Mesenchymal stem cell (in vitro differentiated cells and primary cell): Measurements from ENCODE around the gene SLC9A9.

Experiments used
- DNase-seq: peaks from one replicate; pipeline ENCODE4 v3.0.0-alpha.2; 2013
- H2AFZ ChIP-seq: one replicate; pipeline ENCODE4 v1.6.1; 2013; ENCODE audit warnings: low read depth, mild to moderate bottlenecking, control low read depth, inconsistent platforms, low read length, moderate library complexity
- H2AK5ac ChIP-seq: 2 replicates; pipeline ENCODE4 v1.6.1; 2013; ENCODE audit warnings: low read length, moderate library complexity, mild to moderate bottlenecking, inconsistent platforms; ENCODE audit not compliant: severe bottlenecking
- H2BK120ac ChIP-seq: one replicate; pipeline ENCODE4 v1.6.1; 2013; ENCODE audit warnings: low read depth, mild to moderate bottlenecking, inconsistent platforms, low read length, moderate library complexity
- H2BK12ac ChIP-seq, 2 experiments: one replicate each; pipeline ENCODE4 v1.6.1; 2013; ENCODE audit warnings: inconsistent platforms in 2 of 2, low read length in 2 of 2, mild to moderate bottlenecking in 2 of 2, moderate library complexity in 2 of 2, control low read depth in 1 of 2
- H2BK15ac ChIP-seq: one replicate; pipeline ENCODE4 v1.6.1; 2013; ENCODE audit warnings: mild to moderate bottlenecking, low read depth, inconsistent platforms; ENCODE audit not compliant: poor library complexity, severe bottlenecking
- H2BK5ac ChIP-seq: 2 replicates; pipeline ENCODE4 v1.6.1; 2013; ENCODE audit warnings: low read depth, mild to moderate bottlenecking, low read length, control low read depth, inconsistent platforms; ENCODE audit not compliant: poor library complexity, severe bottlenecking
- H3K14ac ChIP-seq, 2 experiments: one replicate each; pipeline ENCODE4 v1.6.1; 2013; ENCODE audit warnings: inconsistent platforms in 2 of 2, low read length in 2 of 2, control low read depth in 1 of 2, mild to moderate bottlenecking in 1 of 2, moderate library complexity in 1 of 2
- H3K18ac ChIP-seq, 2 experiments: one replicate each; pipeline ENCODE4 v1.6.1; 2013; ENCODE audit warnings: inconsistent platforms in 2 of 2, low read length in 2 of 2, control low read depth in 1 of 2, low read depth in 1 of 2, mild to moderate bottlenecking in 1 of 2
- H3K23ac ChIP-seq, 2 experiments: one replicate each; pipeline ENCODE4 v1.6.1; 2013; ENCODE audit warnings: inconsistent platforms in 2 of 2, low read length in 2 of 2, mild to moderate bottlenecking in 2 of 2, moderate library complexity in 2 of 2, control low read depth in 1 of 2
- H3K27ac ChIP-seq: 2 replicates; pipeline ENCODE4 v1.5.1; 2013; ENCODE audit warnings: mild to moderate bottlenecking, moderate library complexity, low read length, control low read depth, inconsistent platforms; ENCODE audit not compliant: poor library complexity, severe bottlenecking
- H3K27me3 ChIP-seq, 2 experiments: 2 replicates each; pipeline versions ENCODE4 v1.6.1 to v1.7.0; 2013; ENCODE audit warnings: low read length in 2 of 2, mild to moderate bottlenecking in 2 of 2, moderate library complexity in 2 of 2, control low read depth in 1 of 2, inconsistent platforms in 1 of 2; ENCODE audit not compliant: control insufficient read depth in 1 of 2, insufficient read depth in 1 of 2
- H3K36me3 ChIP-seq, 2 experiments: 2 replicates each; pipeline versions ENCODE4 v1.6.1 to v1.7.0; 2013; ENCODE audit warnings: low read length in 2 of 2, control low read depth in 1 of 2, inconsistent platforms in 1 of 2, low read depth in 1 of 2, mild to moderate bottlenecking in 1 of 2; ENCODE audit not compliant: insufficient read depth in 2 of 2, control insufficient read depth in 1 of 2
- H3K4ac ChIP-seq, 2 experiments: one replicate each; pipeline ENCODE4 v1.6.1; 2013; ENCODE audit warnings: inconsistent platforms in 2 of 2, low read length in 2 of 2, mild to moderate bottlenecking in 2 of 2, moderate library complexity in 2 of 2, control low read depth in 1 of 2, low read depth in 1 of 2
- H3K4me1 ChIP-seq: 2 replicates; pipeline ENCODE4 v1.6.1; 2013; ENCODE audit warnings: low read depth, low read length, control low read depth; ENCODE audit not compliant: control insufficient read depth, insufficient read depth
- H3K4me2 ChIP-seq: 2 replicates; pipeline ENCODE4 v1.6.1; 2013; ENCODE audit warnings: low read length, mild to moderate bottlenecking, inconsistent platforms; ENCODE audit not compliant: poor library complexity, severe bottlenecking
- H3K4me3 ChIP-seq, 2 experiments: 2 replicates each; pipeline versions ENCODE4 v1.5.1 to v1.7.0; 2013; ENCODE audit warnings: low read length in 2 of 2, mild to moderate bottlenecking in 2 of 2, control low read depth in 1 of 2, low read depth in 1 of 2; ENCODE audit not compliant: insufficient read depth in 1 of 2
- H3K79me1 ChIP-seq: replicated peaks from 2 replicates; pipeline ENCODE4 v1.6.1; 2013; ENCODE audit warnings: mild to moderate bottlenecking, control low read depth, low read length, inconsistent platforms; ENCODE audit not compliant: poor library complexity, severe bottlenecking
- H3K9ac ChIP-seq: 2 replicates; pipeline ENCODE4 v1.7.0; 2013; ENCODE audit warnings: mild to moderate bottlenecking, low read length, moderate library complexity
- H3K9me3 ChIP-seq: 2 replicates; pipeline ENCODE4 v1.7.0; 2013; ENCODE audit warnings: mild to moderate bottlenecking, low read length; ENCODE audit not compliant: control insufficient read depth
- H4K8ac ChIP-seq: one replicate; pipeline ENCODE4 v1.6.1; 2013; ENCODE audit warnings: inconsistent platforms, mild to moderate bottlenecking, low read length, moderate library complexity
- H4K91ac ChIP-seq: one replicate; pipeline ENCODE4 v1.6.1; 2013; ENCODE audit warnings: mild to moderate bottlenecking, low read length, inconsistent platforms
- WGBS: methylation state at CpG from one replicate; pipeline ENCODE4 v1.1.7; 2013; ENCODE audit warnings: mixed read lengths; 5-methylcytosine and 5-hydroxymethylcytosine counted together

Gene SLC9A9

DNA sequence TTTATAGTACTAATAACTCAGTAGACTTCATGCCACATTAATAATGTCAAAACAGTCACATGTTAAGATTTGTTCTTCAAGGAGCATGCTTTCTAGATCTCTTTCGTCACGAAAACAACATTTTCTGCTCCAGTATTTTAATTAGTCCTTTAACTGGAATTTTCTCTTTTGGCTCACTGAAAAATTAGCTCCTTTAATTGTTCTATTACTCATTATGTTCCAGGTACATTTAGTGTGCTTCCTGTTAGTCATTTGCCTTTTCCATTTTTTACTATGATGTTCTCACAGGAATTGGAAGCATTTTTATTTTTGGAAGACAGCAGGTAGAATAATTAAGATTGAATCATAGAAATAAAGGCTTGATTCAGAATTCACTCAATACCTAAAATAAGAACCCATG is 111.2 kb downstream of the SLC9A9 start:
- H3K18ac ChIP-seq, result no peak overlapping the region

DNA sequence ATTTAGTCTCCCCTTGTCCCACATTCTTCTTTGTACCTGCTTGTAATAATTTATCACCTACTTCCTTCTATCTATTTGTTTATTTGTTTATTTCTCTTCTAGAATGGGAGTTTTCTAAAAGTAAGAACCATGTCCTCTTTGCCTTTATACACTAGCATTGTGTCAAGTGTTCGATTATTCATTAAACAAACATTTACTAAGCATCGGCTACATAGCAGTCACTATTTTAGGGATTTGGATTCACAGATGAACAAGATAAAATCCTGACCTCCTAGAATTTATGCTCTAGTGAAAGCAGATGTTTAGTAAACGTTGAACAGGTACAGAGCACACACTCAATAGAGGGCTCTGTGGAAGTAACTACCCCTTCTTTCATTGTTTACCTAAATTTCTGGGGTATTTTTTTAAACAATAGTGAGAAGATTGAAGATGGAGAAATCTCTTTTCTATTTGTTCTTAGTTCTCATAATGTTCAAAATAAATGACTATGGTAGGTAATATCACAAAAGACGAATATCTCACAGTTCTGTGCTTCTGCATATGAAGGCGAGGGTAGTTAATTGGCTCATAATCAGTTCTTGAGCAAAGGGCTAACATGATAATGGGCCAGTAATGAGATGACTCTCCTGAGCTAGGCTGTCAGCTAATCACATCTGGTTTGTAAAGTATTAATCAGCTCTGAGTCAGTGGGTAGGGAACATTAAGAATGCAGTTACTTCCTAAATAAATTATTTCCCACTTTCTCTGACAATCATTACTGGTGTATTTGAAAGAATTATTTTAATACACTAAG is 111.9 kb downstream of the SLC9A9 start:
- Histone ChIP-seq H3K4me1 (no peaks in the 10 kb centered on the region), H3K79me1 (no peaks in the 10 kb centered on the region), H3K23ac (no peak overlapping the region), H2AK5ac (no peak overlapping the region), H3K9ac (no peak overlapping the region), H3K27ac (no peak overlapping the region), H2BK15ac (no peak overlapping the region), H3K14ac (no peak overlapping the region), H2BK5ac (no peak overlapping the region), H3K18ac (no peak overlapping the region), H4K8ac (no peak overlapping the region), H3K27me3 (no peaks in the 10 kb centered on the region), H3K9me3 (no peaks in the 10 kb centered on the region), H2BK120ac (no peak overlapping the region), H2AFZ (no peak overlapping the region), H4K91ac (no peak overlapping the region), H3K4me3 (no peak overlapping the region), H2BK12ac (no peak overlapping the region), H3K4ac (no peak overlapping the region), H3K36me3 (no peaks in the 10 kb centered on the region), H3K4me2 (no peak overlapping the region)
- 77% methylated on average over 2 of the region's 5 CpGs for WGBS
- no peak for DNase-seq

More for the DNA sequence above, 111.2 kb downstream of the SLC9A9 start:
- Histone ChIP-seq H2AFZ (no peak overlapping the region), H4K91ac (no peak overlapping the region), H2BK120ac (no peak overlapping the region), H3K27ac (no peak overlapping the region), H2BK15ac (no peak overlapping the region), H2BK5ac (no peak overlapping the region), H3K4ac (no peak overlapping the region), H3K14ac (no peak overlapping the region), H3K4me2 (no peak overlapping the region), H3K9me3 (no peaks in the 10 kb centered on the region), H3K4me3 (no peak overlapping the region), H4K8ac (no peak overlapping the region), H3K36me3 (no peaks in the 10 kb centered on the region), H2AK5ac (no peak overlapping the region), H3K79me1 (no peaks in the 10 kb centered on the region), H2BK12ac (no peak overlapping the region), H3K9ac (no peak overlapping the region), H3K27me3 (no peaks in the 10 kb centered on the region), H3K4me1 (no peaks in the 10 kb centered on the region), H3K23ac (no peak overlapping the region)
- no peak for DNase-seq
- WGBS, result 100% methylated on average over 1 of the region's 2 CpGs

DNA sequence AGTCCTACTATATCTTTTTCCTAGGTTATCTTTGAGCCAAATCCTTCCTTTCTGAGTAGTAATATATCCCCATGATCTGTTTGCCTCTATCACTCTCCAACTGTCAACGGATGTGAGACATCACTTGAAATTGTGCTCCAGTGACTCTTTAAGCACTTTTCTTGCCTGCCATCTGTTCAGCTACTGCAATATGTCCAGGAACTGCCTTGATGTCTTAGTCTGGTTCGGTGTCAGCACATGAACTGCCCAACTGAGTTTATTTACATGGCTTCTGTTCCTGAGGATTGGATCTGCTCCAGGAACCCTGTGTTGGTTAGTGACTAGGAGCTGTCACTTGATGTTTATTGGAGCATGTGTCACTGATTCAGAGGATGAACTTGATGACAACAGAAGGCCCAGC is 116.5 kb downstream of the SLC9A9 start:
- Histone ChIP-seq H3K23ac (no peak overlapping the region), H3K79me1 (no peaks in the 10 kb centered on the region), H3K9me3 (no peaks in the 10 kb centered on the region), H3K18ac (no peak overlapping the region), H3K9ac (no peak overlapping the region), H3K36me3 (no peaks in the 10 kb centered on the region), H4K91ac (no peak overlapping the region), H2BK120ac (no peak overlapping the region), H3K14ac (no peak overlapping the region), H3K4me2 (no peak overlapping the region), H3K27me3 (no peaks in the 10 kb centered on the region), H3K4ac (no peak overlapping the region), H3K4me1 (no peaks in the 10 kb centered on the region), H2BK15ac (no peak overlapping the region), H3K27ac (no peak overlapping the region), H2BK5ac (no peak overlapping the region), H2AK5ac (no peak overlapping the region), H2AFZ (no peak overlapping the region), H2BK12ac (no peak overlapping the region), H3K4me3 (no peak overlapping the region), H4K8ac (no peak overlapping the region)
- 82% methylated on average over 2 of the region's 2 CpGs for WGBS
- DNase-seq, result no peak

DNA sequence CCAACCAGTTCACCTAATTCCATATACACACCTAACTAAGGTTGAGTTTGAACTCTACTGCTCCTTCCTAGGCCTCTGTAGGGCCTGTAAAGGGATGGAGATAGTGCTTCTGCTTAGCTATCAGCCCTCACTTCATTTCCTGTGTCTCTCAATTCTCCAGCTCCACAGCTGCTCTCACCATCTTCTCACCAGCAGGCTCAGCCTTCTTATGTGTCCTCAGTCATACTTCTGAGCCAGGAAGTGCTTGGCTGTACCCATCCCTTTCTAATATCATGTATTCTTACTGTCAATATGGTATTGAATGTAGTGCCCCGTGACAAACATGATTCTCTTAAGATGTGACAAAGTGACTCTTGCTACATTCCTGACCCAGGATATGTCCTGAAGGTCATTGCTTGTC is 116.9 kb downstream of the SLC9A9 start:
- H3K79me1 ChIP-seq, result no peaks in the 10 kb centered on the region
- no peak overlapping the region for H3K4ac ChIP-seq
- WGBS, result 91% methylated on average over 1 of the region's 1 CpG
- no peak overlapping the region for H2AFZ ChIP-seq
- H3K4me3 ChIP-seq, result no peak overlapping the region
- H3K9me3 ChIP-seq, result no peaks in the 10 kb centered on the region
- H4K8ac ChIP-seq, result no peak overlapping the region
- no peak overlapping the region for H2BK15ac ChIP-seq
- DNase-seq, result no peak
- H2BK120ac ChIP-seq, result no peak overlapping the region
- no peak overlapping the region for H4K91ac ChIP-seq
- no peak overlapping the region for H2BK12ac ChIP-seq
- H2AK5ac ChIP-seq, result no peak overlapping the region
- H3K27me3 ChIP-seq, result no peaks in the 10 kb centered on the region
- H3K18ac ChIP-seq, result no peak overlapping the region
- no peak overlapping the region for H3K4me2 ChIP-seq
- no peaks in the 10 kb centered on the region for H3K36me3 ChIP-seq
- no peak overlapping the region for H3K23ac ChIP-seq
- no peaks in the 10 kb centered on the region for H3K4me1 ChIP-seq
- H3K27ac ChIP-seq, result no peak overlapping the region
- no peak overlapping the region for H3K9ac ChIP-seq
- H2BK5ac ChIP-seq, result no peak overlapping the region
- no peak overlapping the region for H3K14ac ChIP-seq
